Endothelial cell of umbilical vein (primary cell): ENCODE data around the gene C22orf39.

Experiments used
- CTCF ChIP-seq, 2 donors: IDR thresholded peaks; 1 replicate in 1 of 2; 2 replicates in 1 of 2; pipeline ENCODE4 v1.5.1; 2011; ENCODE audit warnings: low read length in 2 of 2, mild to moderate bottlenecking in 2 of 2, moderate library complexity in 2 of 2, control low read depth in 1 of 2, inconsistent platforms in 1 of 2, low read depth in 1 of 2; ENCODE audit not compliant: insufficient read depth in 1 of 2; ENCODE audit errors: extremely low read depth in 1 of 2
- POLR2A ChIP-seq: IDR thresholded peaks from 2 replicates; pipeline ENCODE4 v1.6.1; 2012; ENCODE audit warnings: low read depth, mild to moderate bottlenecking, control low read depth, low read length

DNA sequence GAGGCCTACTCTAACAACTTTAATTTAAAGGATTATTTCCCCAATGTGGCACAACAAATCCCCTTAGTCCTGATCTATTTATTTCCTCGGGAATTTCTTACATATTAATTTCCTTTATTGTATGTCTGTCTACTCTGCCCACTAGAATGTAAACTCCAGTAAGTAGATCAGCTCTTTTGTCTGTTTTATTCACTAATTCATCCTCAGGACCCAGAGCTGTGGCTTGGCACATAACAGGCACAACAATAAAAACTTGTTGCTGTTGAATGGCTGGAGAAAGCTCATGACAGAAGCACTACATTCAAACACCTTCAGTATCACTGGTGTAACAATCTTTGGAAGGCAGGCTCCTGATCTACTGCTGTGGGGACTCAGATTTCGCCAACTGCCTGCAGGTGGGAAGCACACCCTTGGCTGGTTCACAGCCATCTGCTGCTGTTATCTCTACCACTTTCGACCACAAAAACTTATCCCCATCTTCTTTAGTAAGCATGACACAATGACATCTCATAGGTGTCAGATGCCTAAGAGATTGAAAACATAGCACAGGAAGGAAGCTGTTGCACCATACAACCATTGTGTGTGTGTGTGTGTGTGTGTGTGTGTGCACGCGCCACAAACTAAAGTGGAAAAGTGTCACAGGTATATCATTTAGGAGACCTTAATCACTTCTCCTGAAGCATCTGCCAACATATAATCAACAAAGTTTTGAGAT, 27.9 kb downstream of the C22orf39 start:
- TF ChIP-seq POLR2A (no peak), CTCF (IDR thresholded peaks at IDR 0.05; ENCODE audit: extremely low read depth in 1 of 2, insufficient read depth in 1 of 2, low read depth in 1 of 2, low read length in 2 of 2) (no peak)
